GM12873 (cell line): ENCODE results near the gene PEMT.

Source experiments
- TF ChIP-seq, protein P1 (sequence below): IDR thresholded peaks from 2 replicates; pipeline ENCODE4 v1.5.1; 2012; ENCODE audit warnings: low read depth, mild to moderate bottlenecking, moderate library complexity, low read length, control low read depth; ENCODE audit not compliant: insufficient read depth; ENCODE audit errors: missing control alignments

PEMT gene

GRCh38 chr17:17547210-17547764 lies 44.2 kb downstream of the PEMT start:
- TF ChIP-seq, protein P1, sequence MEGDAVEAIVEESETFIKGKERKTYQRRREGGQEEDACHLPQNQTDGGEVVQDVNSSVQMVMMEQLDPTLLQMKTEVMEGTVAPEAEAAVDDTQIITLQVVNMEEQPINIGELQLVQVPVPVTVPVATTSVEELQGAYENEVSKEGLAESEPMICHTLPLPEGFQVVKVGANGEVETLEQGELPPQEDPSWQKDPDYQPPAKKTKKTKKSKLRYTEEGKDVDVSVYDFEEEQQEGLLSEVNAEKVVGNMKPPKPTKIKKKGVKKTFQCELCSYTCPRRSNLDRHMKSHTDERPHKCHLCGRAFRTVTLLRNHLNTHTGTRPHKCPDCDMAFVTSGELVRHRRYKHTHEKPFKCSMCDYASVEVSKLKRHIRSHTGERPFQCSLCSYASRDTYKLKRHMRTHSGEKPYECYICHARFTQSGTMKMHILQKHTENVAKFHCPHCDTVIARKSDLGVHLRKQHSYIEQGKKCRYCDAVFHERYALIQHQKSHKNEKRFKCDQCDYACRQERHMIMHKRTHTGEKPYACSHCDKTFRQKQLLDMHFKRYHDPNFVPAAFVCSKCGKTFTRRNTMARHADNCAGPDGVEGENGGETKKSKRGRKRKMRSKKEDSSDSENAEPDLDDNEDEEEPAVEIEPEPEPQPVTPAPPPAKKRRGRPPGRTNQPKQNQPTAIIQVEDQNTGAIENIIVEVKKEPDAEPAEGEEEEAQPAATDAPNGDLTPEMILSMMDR = no peak

GRCh38 chr17:17546399-17547185 lies 44.9 kb downstream of the PEMT start:
- TF ChIP-seq, protein P1 = no peak

DNA sequence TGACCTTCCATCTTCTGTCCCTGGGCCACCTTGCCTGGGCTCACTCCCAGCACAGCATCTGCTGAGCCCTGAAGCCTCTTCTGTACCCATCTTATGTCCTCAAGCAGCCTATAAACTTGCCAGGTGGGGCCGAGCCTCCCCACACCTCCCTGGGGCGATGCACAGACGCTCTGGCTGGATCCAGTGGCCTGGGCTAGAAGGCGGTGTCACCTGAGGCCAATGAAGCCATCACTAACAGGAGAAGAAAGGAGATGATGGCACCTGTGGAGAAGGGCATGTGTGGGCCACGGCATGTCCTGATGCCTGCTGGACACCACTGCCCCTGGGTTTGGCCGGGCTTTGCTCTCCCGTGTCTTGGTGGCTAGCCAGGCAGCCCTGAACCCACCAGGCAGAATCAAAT lies 45.5 kb downstream of the PEMT start:
- TF ChIP-seq, protein P1 = no peak

DNA sequence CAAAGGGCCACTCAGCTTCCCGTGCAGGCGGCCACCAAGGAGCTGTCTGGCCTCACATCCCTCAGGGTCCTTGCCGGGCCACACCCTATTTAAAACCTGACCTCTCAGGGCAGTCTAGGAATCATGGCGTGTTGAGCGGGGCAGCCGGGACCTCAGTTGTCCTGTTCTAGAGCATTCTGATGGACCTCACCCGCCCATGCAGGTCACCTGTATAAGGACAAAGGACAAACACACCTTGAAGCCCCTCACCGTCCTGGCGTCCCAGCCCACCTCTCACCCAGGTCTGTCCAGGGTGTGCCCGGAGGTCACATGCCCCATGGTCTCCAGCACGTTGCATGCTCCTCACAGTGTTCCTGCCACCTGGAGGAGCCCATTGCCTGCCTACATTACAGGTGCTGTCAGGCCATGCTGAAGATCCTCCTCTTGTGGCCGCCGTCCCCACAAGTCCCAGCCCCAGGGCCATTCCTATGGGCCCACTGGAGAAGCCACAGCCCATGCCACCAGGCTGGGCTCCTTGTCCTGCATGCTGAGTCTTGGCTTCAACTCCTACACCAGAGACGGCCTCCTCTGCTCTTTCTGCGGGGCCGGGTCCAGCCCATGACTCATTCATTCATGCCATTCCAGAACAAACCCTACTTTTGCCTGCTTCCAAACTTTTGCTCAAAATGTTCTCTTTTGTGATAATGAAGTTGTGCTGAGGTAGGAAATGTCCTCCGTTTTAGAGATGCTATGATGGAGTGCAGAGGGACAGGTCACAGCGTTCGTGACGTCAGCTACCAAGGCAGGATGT lies 46.3 kb downstream of the PEMT start:
- TF ChIP-seq, protein P1 = no peak

GRCh38 chr17:17542906-17543635 lies 48.4 kb downstream of the PEMT start:
- TF ChIP-seq, protein P1 = no peak

DNA sequence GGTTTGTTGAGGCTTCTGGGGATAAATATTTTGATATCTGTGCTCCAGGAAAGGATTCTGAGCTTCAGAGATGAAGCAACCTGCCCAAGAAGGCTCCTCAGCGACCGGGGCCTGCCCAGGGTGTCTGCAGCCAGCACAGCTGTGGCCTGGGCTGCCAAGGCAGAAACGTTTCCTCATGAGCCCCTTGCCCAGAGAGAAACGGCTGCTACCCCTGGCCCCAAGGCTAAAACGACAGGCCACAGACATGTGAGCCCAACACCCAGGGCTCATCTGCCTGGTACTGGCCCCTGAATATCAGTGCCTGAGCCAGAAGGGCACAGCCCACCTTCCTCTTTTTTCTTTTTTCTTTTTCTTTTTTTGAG lies 49.9 kb downstream of the PEMT start:
- TF ChIP-seq, protein P1 = no peak

- TF ChIP-seq, protein P1 = no peak
These were observed 50.4 kb downstream of the PEMT start for GRCh38 chr17:17540935-17541639.
